ENCODE results near the gene IFT81.

The IFT81 gene

DNA sequence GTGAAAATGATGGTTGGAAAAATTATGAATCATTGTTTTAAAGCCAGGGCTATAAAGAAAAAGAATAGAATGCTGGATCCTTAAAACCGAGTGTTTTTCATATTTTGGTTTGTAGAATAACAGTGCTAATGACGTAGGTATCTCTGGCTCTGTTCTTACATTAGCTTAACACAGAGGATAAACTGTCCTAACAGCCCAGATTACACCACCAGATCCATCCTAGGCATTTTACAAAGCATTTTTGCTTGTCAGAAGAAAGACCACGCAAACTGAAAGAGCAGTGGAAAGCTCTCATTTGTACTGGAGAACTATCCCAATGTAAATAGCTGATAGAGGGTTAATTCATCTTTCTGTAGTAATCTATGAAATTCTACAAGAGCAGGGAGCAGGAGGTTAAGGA lies 13.6 kb downstream of the IFT81 start:
- Histone ChIP-seq H3K27ac (ENCODE audit: low read length) (no peak overlapping the region), H4K20me1 (ENCODE audit: insufficient read depth, low read length) (no peaks in the 10 kb centered on the region), H3K9ac (ENCODE audit: low read depth, low read length) (no peak overlapping the region), H3K4me2 (ENCODE audit: insufficient read depth, low read length) (no peak overlapping the region), H3K79me2 (ENCODE audit: insufficient read depth, low read length) (no peaks in the 10 kb centered on the region), H2AFZ (ENCODE audit: low read depth, low read length) (no peak overlapping the region), H3K36me3 (ENCODE audit: insufficient read depth, low read length) (peaks cover 3% of the 10 kb centered on the region; the same call in 1 of the 2 replicates), H3K4me3 (ENCODE audit: low read depth in 1 of 2, low read length in 2 of 2) (no peak overlapping the region), H3K9me3 (ENCODE audit: insufficient read depth, low read length, severe bottlenecking) (no peaks in the 10 kb centered on the region), H3K27me3 (ENCODE audit: insufficient read depth, low read length, poor library complexity) (no peaks in the 10 kb centered on the region), H3K4me1 (ENCODE audit: insufficient read depth, low read length) (no peaks in the 10 kb centered on the region)
- no peak for DNase-seq
- no peak for ATAC-seq (ENCODE audit: insufficient read depth, low read depth)
- TF ChIP-seq EZH2 (IDR thresholded peaks at IDR 0.05; ENCODE audit: borderline replicate concordance, low read depth, low read length, severe bottlenecking), result no peak

DNA sequence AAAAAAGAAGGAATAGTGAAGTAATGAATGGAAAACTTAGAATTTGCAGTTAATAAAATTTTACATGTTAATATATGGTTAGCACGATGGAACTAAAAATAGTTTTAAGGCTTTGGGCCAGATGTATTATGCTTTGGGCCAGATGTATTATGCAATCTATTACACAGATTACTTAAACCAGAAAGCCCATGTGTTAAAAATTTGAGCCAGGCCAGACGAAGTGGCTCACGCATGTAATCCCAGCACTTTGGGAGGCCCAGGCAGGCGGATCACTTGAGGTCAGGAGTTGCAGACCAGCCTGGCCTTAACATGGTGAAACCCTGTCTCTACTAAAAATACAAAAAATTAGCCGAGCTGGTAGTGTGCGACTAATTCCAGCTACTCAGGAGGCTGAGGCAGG lies 17.2 kb downstream of the IFT81 start:
- no peak for ATAC-seq (ENCODE audit: insufficient read depth, low read depth)
- Histone ChIP-seq H3K4me2 (ENCODE audit: insufficient read depth, low read length) (no peak overlapping the region), H3K4me3 (ENCODE audit: low read depth in 1 of 2, low read length in 2 of 2) (no peak overlapping the region), H2AFZ (ENCODE audit: low read depth, low read length) (no peak overlapping the region), H3K27ac (ENCODE audit: low read length) (no peak overlapping the region), H3K79me2 (ENCODE audit: insufficient read depth, low read length) (no peaks in the 10 kb centered on the region), H3K9me3 (ENCODE audit: insufficient read depth, low read length, severe bottlenecking) (no peaks in the 10 kb centered on the region), H3K27me3 (ENCODE audit: insufficient read depth, low read length, poor library complexity) (no peaks in the 10 kb centered on the region), H3K36me3 (ENCODE audit: insufficient read depth, low read length) (peaks cover 3% of the 10 kb centered on the region; the same call in 1 of the 2 replicates), H4K20me1 (ENCODE audit: insufficient read depth, low read length) (no peaks in the 10 kb centered on the region), H3K9ac (ENCODE audit: low read depth, low read length) (no peak overlapping the region), H3K4me1 (ENCODE audit: insufficient read depth, low read length) (no peaks in the 10 kb centered on the region)
- no peak for DNase-seq
- TF ChIP-seq EZH2 (IDR thresholded peaks at IDR 0.05; ENCODE audit: borderline replicate concordance, low read depth, low read length, severe bottlenecking), result no peak
- TF ChIP-seq, protein P1, sequence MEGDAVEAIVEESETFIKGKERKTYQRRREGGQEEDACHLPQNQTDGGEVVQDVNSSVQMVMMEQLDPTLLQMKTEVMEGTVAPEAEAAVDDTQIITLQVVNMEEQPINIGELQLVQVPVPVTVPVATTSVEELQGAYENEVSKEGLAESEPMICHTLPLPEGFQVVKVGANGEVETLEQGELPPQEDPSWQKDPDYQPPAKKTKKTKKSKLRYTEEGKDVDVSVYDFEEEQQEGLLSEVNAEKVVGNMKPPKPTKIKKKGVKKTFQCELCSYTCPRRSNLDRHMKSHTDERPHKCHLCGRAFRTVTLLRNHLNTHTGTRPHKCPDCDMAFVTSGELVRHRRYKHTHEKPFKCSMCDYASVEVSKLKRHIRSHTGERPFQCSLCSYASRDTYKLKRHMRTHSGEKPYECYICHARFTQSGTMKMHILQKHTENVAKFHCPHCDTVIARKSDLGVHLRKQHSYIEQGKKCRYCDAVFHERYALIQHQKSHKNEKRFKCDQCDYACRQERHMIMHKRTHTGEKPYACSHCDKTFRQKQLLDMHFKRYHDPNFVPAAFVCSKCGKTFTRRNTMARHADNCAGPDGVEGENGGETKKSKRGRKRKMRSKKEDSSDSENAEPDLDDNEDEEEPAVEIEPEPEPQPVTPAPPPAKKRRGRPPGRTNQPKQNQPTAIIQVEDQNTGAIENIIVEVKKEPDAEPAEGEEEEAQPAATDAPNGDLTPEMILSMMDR (IDR thresholded peaks at IDR 0.05; ENCODE audit: borderline replicate concordance, extremely low read depth, low read length, poor library complexity, severe bottlenecking), result no peak

DNA sequence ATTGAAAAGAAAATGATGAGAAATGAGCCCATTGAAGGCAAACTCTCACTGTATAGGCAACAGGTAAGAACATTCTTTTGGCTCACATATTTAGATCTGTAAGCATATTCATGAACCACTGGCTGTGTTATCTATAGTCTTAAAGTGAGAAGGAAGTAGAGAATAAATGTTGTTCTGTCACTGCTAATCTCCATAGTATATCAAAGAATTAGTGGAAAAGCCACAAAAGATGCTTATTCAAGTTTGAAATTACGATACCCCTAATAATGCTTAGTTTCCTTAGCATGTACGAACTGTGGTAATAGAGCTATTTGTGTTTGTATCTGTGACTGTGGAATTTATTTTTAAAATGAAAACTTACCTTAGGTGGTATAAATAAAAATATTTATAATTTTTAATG lies 22.8 kb downstream of the IFT81 start:
- Histone ChIP-seq H3K36me3 (ENCODE audit: insufficient read depth, low read length) (peaks cover 4% of the 10 kb centered on the region; the same call in 1 of the 2 replicates), H3K27ac (ENCODE audit: low read length) (no peak overlapping the region)
- ATAC-seq (ENCODE audit: insufficient read depth, low read depth), result no peak

DNA sequence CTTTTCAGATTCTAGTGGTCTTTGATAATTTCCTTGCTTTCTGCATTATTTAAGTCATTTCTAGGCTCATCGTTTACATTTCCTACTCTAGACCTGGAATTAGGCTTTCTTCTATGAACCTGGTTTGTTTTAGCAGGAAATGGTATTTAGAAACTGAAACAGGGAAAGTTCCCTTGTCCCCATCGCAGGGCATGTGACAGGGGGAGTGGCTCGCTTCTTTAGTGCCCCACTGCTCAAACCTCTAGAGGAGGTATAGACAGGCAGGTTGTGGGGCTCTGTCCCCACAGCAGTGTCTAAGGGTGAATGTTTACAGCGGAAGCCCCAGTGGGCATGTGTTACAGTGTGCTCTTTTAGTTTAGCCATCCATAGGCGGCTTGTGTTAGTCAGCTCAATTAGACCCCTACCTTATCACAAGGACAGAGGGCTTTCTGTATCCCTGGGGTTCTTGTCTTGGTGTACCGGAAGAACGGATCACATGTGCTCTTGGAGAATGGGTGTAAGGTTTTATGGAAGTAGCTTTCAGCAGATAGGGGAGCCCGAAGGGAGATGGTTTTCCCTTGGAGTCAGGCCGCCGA lies 25.0 kb downstream of the IFT81 start:
- H3K4me2 ChIP-seq (ENCODE audit: insufficient read depth, low read length), result no peak overlapping the region
- H4K20me1 ChIP-seq (ENCODE audit: insufficient read depth, low read length), result no peaks in the 10 kb centered on the region
- H3K9ac ChIP-seq (ENCODE audit: low read depth, low read length), result no peak overlapping the region
- 0 out of 2 replicates have a peak, but pooled peaks cover 2% of the 10 kb centered on the region for H3K4me1 ChIP-seq (ENCODE audit: insufficient read depth, low read length)
- H3K4me3 ChIP-seq (ENCODE audit: low read depth in 1 of 2, low read length in 2 of 2), result no peak overlapping the region
- TF ChIP-seq, protein P1 (IDR thresholded peaks at IDR 0.05; ENCODE audit: borderline replicate concordance, extremely low read depth, low read length, poor library complexity, severe bottlenecking), result no peak
- no peak for TF ChIP-seq EZH2 (IDR thresholded peaks at IDR 0.05; ENCODE audit: borderline replicate concordance, low read depth, low read length, severe bottlenecking)
- no peaks in the 10 kb centered on the region for H3K27me3 ChIP-seq (ENCODE audit: insufficient read depth, low read length, poor library complexity)
- H3K36me3 ChIP-seq (ENCODE audit: insufficient read depth, low read length), result peaks cover 4% of the 10 kb centered on the region; the same call in 1 of the 2 replicates
- no peak overlapping the region for H3K27ac ChIP-seq (ENCODE audit: low read length)
- ATAC-seq (ENCODE audit: insufficient read depth, low read depth) (no peak), DNase-seq (no peak)
- no peaks in the 10 kb centered on the region for H3K9me3 ChIP-seq (ENCODE audit: insufficient read depth, low read length, severe bottlenecking)
- no peak overlapping the region for H2AFZ ChIP-seq (ENCODE audit: low read depth, low read length)
- no peaks in the 10 kb centered on the region for H3K79me2 ChIP-seq (ENCODE audit: insufficient read depth, low read length)

More for the DNA sequence above, 22.8 kb downstream of the IFT81 start:
- no peaks in the 10 kb centered on the region for H3K27me3 ChIP-seq (ENCODE audit: insufficient read depth, low read length, poor library complexity)
- DNase-seq, result no peak
- no peak overlapping the region for H2AFZ ChIP-seq (ENCODE audit: low read depth, low read length)
- 0 out of 2 replicates have a peak, but pooled peaks cover 2% of the 10 kb centered on the region for H3K4me1 ChIP-seq (ENCODE audit: insufficient read depth, low read length)
- no peak overlapping the region for H3K4me3 ChIP-seq (ENCODE audit: low read depth in 1 of 2, low read length in 2 of 2)
- H3K79me2 ChIP-seq (ENCODE audit: insufficient read depth, low read length), result no peaks in the 10 kb centered on the region
- no peaks in the 10 kb centered on the region for H4K20me1 ChIP-seq (ENCODE audit: insufficient read depth, low read length)
- no peak overlapping the region for H3K4me2 ChIP-seq (ENCODE audit: insufficient read depth, low read length)
- no peak overlapping the region for H3K9ac ChIP-seq (ENCODE audit: low read depth, low read length)
- no peaks in the 10 kb centered on the region for H3K9me3 ChIP-seq (ENCODE audit: insufficient read depth, low read length, severe bottlenecking)
- no peak for TF ChIP-seq EZH2 (IDR thresholded peaks at IDR 0.05; ENCODE audit: borderline replicate concordance, low read depth, low read length, severe bottlenecking)
- TF ChIP-seq, protein P1 (IDR thresholded peaks at IDR 0.05; ENCODE audit: borderline replicate concordance, extremely low read depth, low read length, poor library complexity, severe bottlenecking), result no peak

All from DND-41 (cell line).